GM12892 (cell line): ENCODE results near the gene TNRC18.
"Not testable (repeated sequence)": the region's sequence is repeated elsewhere in the genome, so short reads cannot be mapped to it uniquely, and the experiment has no call there.

Experiments used
- DNase-seq: peaks from one replicate; pipeline ENCODE4 v3.0.0; 2011; ENCODE audit not compliant: insufficient read length
- FAIRE-seq: peaks from 2 replicates; lab custom pipeline; 2011; peaks lifted over from hg19 to GRCh38; lab: Jason Lieb, UNC
- POLR2A ChIP-seq: IDR thresholded peaks from 2 replicates; pipeline ENCODE4 v1.6.1; 2011; ENCODE audit warnings: low read depth, low read length, control low read depth
- POLR2AphosphoS5 ChIP-seq: IDR thresholded peaks from 2 replicates; pipeline ENCODE4 v1.6.1; 2011; ENCODE audit warnings: low read depth, low read length, control low read depth
- TAF1 ChIP-seq: IDR thresholded peaks from 2 replicates; pipeline ENCODE4 v1.6.1; 2011; ENCODE audit warnings: low read depth, mild to moderate bottlenecking, control low read depth, low read length, borderline replicate concordance

TNRC18 gene

GRCh38 chr7:5374464-5374863, 49.2 kb downstream of the TNRC18 start:
- DNase-seq (no peak), FAIRE-seq (no peak)
- TF ChIP-seq POLR2AphosphoS5 (no peak), TAF1 (no peak), POLR2A (no peak)

- FAIRE-seq (no peak), DNase-seq (no peak)
- TF ChIP-seq POLR2A (no peak), POLR2AphosphoS5 (no peak), TAF1 (no peak)
These were observed 50.3 kb downstream of the TNRC18 start for GRCh38 chr7:5373300-5373699.

GRCh38 chr7:5370454-5371353, 52.9 kb downstream of the TNRC18 start:
- FAIRE-seq (no peak), DNase-seq (no peak)
- no peak for TF ChIP-seq POLR2AphosphoS5
- no peak for TF ChIP-seq POLR2A
- TF ChIP-seq TAF1, result no peak

GRCh38 chr7:5367661-5368060, 56.0 kb downstream of the TNRC18 start:
- DNase-seq (no peak), FAIRE-seq (no peak)
- TF ChIP-seq TAF1 (no peak), POLR2AphosphoS5 (no peak), POLR2A (no peak)

- FAIRE-seq (peak; percentile 85), DNase-seq (peak; percentile 74)
These were observed 57.5 kb downstream of the TNRC18 start for GRCh38 chr7:5365976-5366625.

GRCh38 chr7:5363729-5364128, 59.9 kb downstream of the TNRC18 start:
- DNase-seq, result no peak
- TF ChIP-seq POLR2AphosphoS5, result no peak
- TF ChIP-seq POLR2A, result no peak
- no peak for TF ChIP-seq TAF1
- no peak for FAIRE-seq

GRCh38 chr7:5362466-5362865, 61.2 kb downstream of the TNRC18 start:
- TF ChIP-seq TAF1 (no peak), POLR2A (no peak), POLR2AphosphoS5 (no peak)
- FAIRE-seq (no peak), DNase-seq (no peak)

- FAIRE-seq (no peak), DNase-seq (no peak)
- TF ChIP-seq POLR2A (no peak), POLR2AphosphoS5 (no peak), TAF1 (no peak)
These were observed 62.0 kb downstream of the TNRC18 start for GRCh38 chr7:5361446-5362127.

GRCh38 chr7:5360971-5361370, 62.7 kb downstream of the TNRC18 start:
- no peak for FAIRE-seq

GRCh38 chr7:5360451-5360850, 63.2 kb downstream of the TNRC18 start:
- TF ChIP-seq POLR2AphosphoS5, result no peak
- no peak for TF ChIP-seq POLR2A
- TF ChIP-seq TAF1, result no peak
- FAIRE-seq (no peak), DNase-seq (no peak)

More at GRCh38 chr7:5360971-5361370, 62.7 kb downstream of the TNRC18 start:
- TF ChIP-seq POLR2A (no peak), POLR2AphosphoS5 (no peak), TAF1 (no peak)
- no peak for DNase-seq

- FAIRE-seq, DNase-seq: not testable (repeated sequence)
These were observed 63.6 kb downstream of the TNRC18 start for GRCh38 chr7:5360021-5360420.
